Astrocyte (in vitro differentiated cells and primary cell): Measurements from ENCODE around the gene SKA2. TPM values are rescaled to one million over a fixed set of nuclear protein-coding genes. Genes with fewer than 3 reads are reported as not detected.
"Not testable (repeated sequence)": the region's sequence is repeated elsewhere in the genome, so short reads cannot be mapped to it uniquely, and the experiment has no call there.

Source experiments
- DNase-seq: peaks from one replicate; pipeline ENCODE4 v3.0.0-alpha.2; 2010; ENCODE audit warnings: low read depth
- FAIRE-seq: peaks from 2 replicates; lab custom pipeline; 2011; peaks lifted over from hg19 to GRCh38; lab: Jason Lieb, UNC
- H2AFZ ChIP-seq: 2 replicates; pipeline ENCODE4 v1.6.0; 2012; ENCODE audit warnings: low read depth, low read length, inconsistent platforms
- H3K27ac ChIP-seq: 2 replicates; pipeline ENCODE4 v1.5.1; 2011; ENCODE audit warnings: low read depth, low read length, inconsistent platforms
- H3K27me3 ChIP-seq: 2 replicates; pipeline ENCODE4 v1.6.0; 2011; ENCODE audit warnings: low read length, inconsistent platforms; ENCODE audit not compliant: insufficient read depth
- H3K36me3 ChIP-seq: 2 replicates; pipeline ENCODE4 v1.5.1; 2011; ENCODE audit warnings: low read length, inconsistent platforms; ENCODE audit not compliant: insufficient read depth
- H3K4me1 ChIP-seq: 2 replicates; pipeline ENCODE4 v1.5.1; 2011; ENCODE audit warnings: low read length, inconsistent platforms; ENCODE audit not compliant: insufficient read depth
- H3K4me2 ChIP-seq: 2 replicates; pipeline ENCODE4 v1.6.0; 2012; ENCODE audit warnings: low read length, inconsistent platforms
- H3K4me3 ChIP-seq: 2 replicates; pipeline ENCODE4 v1.5.1; 2011; ENCODE audit warnings: low read depth, mild to moderate bottlenecking, low read length, inconsistent platforms; ENCODE audit not compliant: insufficient read depth
- H3K79me2 ChIP-seq: 2 replicates; pipeline ENCODE4 v1.6.0; 2012; ENCODE audit warnings: mild to moderate bottlenecking, low read length, inconsistent platforms; ENCODE audit not compliant: insufficient read depth
- H3K9ac ChIP-seq: 2 replicates; pipeline ENCODE4 v1.6.0; 2012; ENCODE audit warnings: mild to moderate bottlenecking, low read length, inconsistent platforms
- H3K9me3 ChIP-seq: 2 replicates; pipeline ENCODE4 v1.5.1; 2012; ENCODE audit warnings: low read depth, mild to moderate bottlenecking, low read length, inconsistent platforms; ENCODE audit not compliant: insufficient read depth
- H4K20me1 ChIP-seq: 2 replicates; pipeline ENCODE4 v1.6.0; 2012; ENCODE audit warnings: low read length, inconsistent platforms; ENCODE audit not compliant: insufficient read depth
- H3K27ac Mint-ChIP-seq: one replicate; pipeline ENCODE4 v1.8.0; 2021; ENCODE audit warnings: mild to moderate bottlenecking, mixed read lengths; ENCODE audit not compliant: unreplicated experiment
- H3K27me3 Mint-ChIP-seq: one replicate; pipeline ENCODE4 v1.8.0; 2021; ENCODE audit warnings: low read depth, mixed read lengths; ENCODE audit not compliant: unreplicated experiment
- H3K36me3 Mint-ChIP-seq: one replicate; pipeline ENCODE4 v1.8.0; 2021; ENCODE audit warnings: low read depth, mixed read lengths; ENCODE audit not compliant: unreplicated experiment
- H3K4me1 Mint-ChIP-seq: one replicate; pipeline ENCODE4 v1.8.0; 2021; ENCODE audit warnings: low read depth, mixed read lengths; ENCODE audit not compliant: unreplicated experiment
- H3K4me3 Mint-ChIP-seq: one replicate; pipeline ENCODE4 v1.8.0; 2021; ENCODE audit warnings: mild to moderate bottlenecking, moderate library complexity, mixed read lengths; ENCODE audit not compliant: unreplicated experiment
- H3K9me3 Mint-ChIP-seq: one replicate; pipeline ENCODE4 v1.8.0; 2021; ENCODE audit warnings: mild to moderate bottlenecking, mixed read lengths; ENCODE audit not compliant: unreplicated experiment
- CTCF ChIP-seq: IDR thresholded peaks from 2 replicates; pipeline ENCODE4 v1.5.1; 2011; ENCODE audit warnings: low read depth, mild to moderate bottlenecking, inconsistent platforms, low read length, moderate library complexity; ENCODE audit not compliant: insufficient read depth
- EZH2 ChIP-seq: IDR thresholded peaks from 2 replicates; pipeline ENCODE4 v1.6.1; 2012; ENCODE audit warnings: mild to moderate bottlenecking, low read length, inconsistent platforms; ENCODE audit not compliant: insufficient read depth
- total RNA-seq: library from RNA; stranded (reverse); gene quantifications from 2 replicates; pipeline ENCODE4 v1.2.1, GENCODE V29; 2021

The SKA2 gene
- total RNA-seq, 1 donor from 2014 or later = 42.6 TPM

GRCh38 chr17:59145571-59146096 lies 9.4 kb downstream of the SKA2 start:
- Mint-ChIP-seq H3K36me3 (no peaks in the 10 kb centered on the region), H3K27ac (no peak overlapping the region), H3K4me1 (peaks cover 11% of the 10 kb centered on the region), H3K27me3 (no peaks in the 10 kb centered on the region), H3K9me3 (no peaks in the 10 kb centered on the region), H3K4me3 (no peak overlapping the region)
- TF ChIP-seq CTCF = no peak
- TF ChIP-seq EZH2 = no peak
- Histone ChIP-seq H3K27me3 (no peaks in the 10 kb centered on the region), H3K79me2 (peaks cover 100% of the 10 kb centered on the region), H3K27ac (no peak overlapping the region), H3K36me3 (no peaks in the 10 kb centered on the region), H3K4me3 (no peak overlapping the region), H3K4me2 (no peak overlapping the region), H4K20me1 (peaks cover 35% of the 10 kb centered on the region), H3K4me1 (peaks cover 9% of the 10 kb centered on the region), H3K9me3 (no peaks in the 10 kb centered on the region), H3K9ac (no peak overlapping the region), H2AFZ (no peak overlapping the region)
- no peak for DNase-seq
- FAIRE-seq = no peak

GRCh38 chr17:59141860-59142259 lies 13.1 kb downstream of the SKA2 start:
- Histone ChIP-seq H3K9me3 (no peaks in the 10 kb centered on the region), H3K27me3 (no peaks in the 10 kb centered on the region), H3K4me2 (no peak overlapping the region), H3K4me1 (no peaks in the 10 kb centered on the region), H3K27ac (no peak overlapping the region), H3K36me3 (no peaks in the 10 kb centered on the region), H2AFZ (no peak overlapping the region), H4K20me1 (peaks cover 35% of the 10 kb centered on the region), H3K4me3 (no peak overlapping the region), H3K79me2 (peaks cover 100% of the 10 kb centered on the region), H3K9ac (no peak overlapping the region)
- H3K36me3 Mint-ChIP-seq = no peaks in the 10 kb centered on the region
- no peaks in the 10 kb centered on the region for H3K27me3 Mint-ChIP-seq
- H3K4me3 Mint-ChIP-seq = no peak overlapping the region
- peaks cover 1% of the 10 kb centered on the region for H3K4me1 Mint-ChIP-seq
- no peaks in the 10 kb centered on the region for H3K9me3 Mint-ChIP-seq
- FAIRE-seq (no peak), DNase-seq (no peak)
- H3K27ac Mint-ChIP-seq = no peak overlapping the region
- no peak for TF ChIP-seq CTCF
- TF ChIP-seq EZH2 = no peak

GRCh38 chr17:59139939-59140338 lies 15.0 kb downstream of the SKA2 start:
- TF ChIP-seq CTCF (no peak), EZH2 (no peak)
- Histone ChIP-seq H3K27ac (no peak overlapping the region), H3K4me2 (no peak overlapping the region), H3K79me2 (peaks cover 97% of the 10 kb centered on the region), H3K9ac (no peak overlapping the region), H2AFZ (no peak overlapping the region), H4K20me1 (peaks cover 29% of the 10 kb centered on the region), H3K36me3 (no peaks in the 10 kb centered on the region), H3K4me1 (no peaks in the 10 kb centered on the region), H3K4me3 (no peak overlapping the region), H3K27me3 (no peaks in the 10 kb centered on the region), H3K9me3 (no peaks in the 10 kb centered on the region)
- H3K27me3 Mint-ChIP-seq = no peaks in the 10 kb centered on the region
- H3K4me1 Mint-ChIP-seq = no peaks in the 10 kb centered on the region
- H3K36me3 Mint-ChIP-seq = no peaks in the 10 kb centered on the region
- no peak overlapping the region for H3K27ac Mint-ChIP-seq
- no peak overlapping the region for H3K4me3 Mint-ChIP-seq
- no peaks in the 10 kb centered on the region for H3K9me3 Mint-ChIP-seq
- no peak for FAIRE-seq
- no peak for DNase-seq

GRCh38 chr17:59138339-59138738 lies 16.6 kb downstream of the SKA2 start:
- H3K36me3 Mint-ChIP-seq, H3K4me2 ChIP-seq, H3K4me3 ChIP-seq, H3K9me3 Mint-ChIP-seq, FAIRE-seq, H3K27me3 Mint-ChIP-seq, H3K4me3 Mint-ChIP-seq, H2AFZ ChIP-seq, H3K36me3 ChIP-seq, H3K4me1 Mint-ChIP-seq, H3K4me1 ChIP-seq, DNase-seq, H3K27ac ChIP-seq, H3K27ac Mint-ChIP-seq, H3K9me3 ChIP-seq, H3K9ac ChIP-seq, H3K27me3 ChIP-seq: not testable (repeated sequence)
- peaks cover 97% of the 10 kb centered on the region for H3K79me2 ChIP-seq
- H4K20me1 ChIP-seq = peaks cover 31% of the 10 kb centered on the region
